GM18909 (cell line): ENCODE results near the gene TNFRSF11A.

Experiments used
- ATAC-seq: cut with Tn5 transposase; IDR thresholded peaks from one replicate; pipeline ENCODE4 v1.9.1; 2021; ENCODE audit warnings: mild to moderate bottlenecking; ENCODE audit not compliant: unreplicated experiment, poor library complexity

Gene TNFRSF11A

DNA sequence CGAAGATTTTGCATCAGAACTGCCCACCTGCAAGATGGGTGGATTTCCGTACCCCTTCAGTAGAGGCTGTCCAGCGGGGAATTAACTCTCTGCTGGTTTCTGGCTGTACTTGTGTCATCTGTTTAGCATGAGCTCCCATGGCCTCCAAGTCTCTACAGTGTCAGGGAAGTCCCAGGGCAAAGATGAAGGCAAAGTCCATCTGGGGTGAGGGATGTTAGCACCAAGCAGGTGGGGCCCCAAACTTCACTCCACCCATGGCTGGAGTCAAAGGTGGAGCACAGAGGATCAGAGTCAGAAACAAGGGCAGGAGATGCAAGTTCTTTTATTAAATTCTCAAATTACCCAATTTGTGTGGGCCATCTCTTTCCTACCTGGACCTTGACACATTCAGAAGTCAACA lies 78.0 kb downstream of the TNFRSF11A start:
- ATAC-seq: no peak

DNA sequence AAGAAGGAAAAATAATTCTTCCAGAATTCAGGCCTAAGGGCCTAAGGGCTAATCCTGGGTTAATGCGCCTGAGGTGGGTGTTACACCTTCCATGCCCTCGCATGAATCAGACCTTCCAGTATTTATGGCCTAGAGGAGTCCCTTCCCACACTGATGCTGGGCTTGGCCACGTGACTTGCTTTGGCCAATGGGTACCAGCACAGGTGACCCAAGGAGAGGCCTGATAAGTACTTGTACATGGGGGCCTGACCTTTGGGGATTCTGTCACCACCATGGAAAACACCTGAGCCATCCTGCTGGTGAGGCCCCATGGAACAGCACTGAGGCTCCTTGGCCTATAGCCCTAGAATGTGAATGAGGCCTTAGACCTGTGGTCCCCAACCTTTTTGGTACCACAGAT lies 79.8 kb downstream of the TNFRSF11A start:
- ATAC-seq: no peak

DNA sequence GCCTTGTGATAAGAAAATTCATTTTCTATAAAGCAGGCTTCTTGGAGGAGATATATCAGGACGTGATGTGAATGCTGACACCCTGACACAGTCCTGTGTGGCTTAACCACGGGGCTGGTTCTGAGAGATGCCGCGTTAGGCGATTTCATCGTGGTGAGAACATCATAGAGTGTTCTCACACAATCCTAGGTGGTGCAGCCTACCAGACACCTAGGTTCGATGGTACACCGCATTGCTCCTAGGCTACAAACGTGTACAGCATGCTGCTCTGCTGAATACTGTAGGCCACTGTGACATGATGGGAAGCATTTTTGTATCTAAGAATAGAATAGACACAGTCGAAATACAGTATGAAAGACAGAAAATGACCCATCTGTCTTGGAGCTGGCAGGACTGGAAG lies 82.5 kb downstream of the TNFRSF11A start:
- no peak for ATAC-seq

DNA sequence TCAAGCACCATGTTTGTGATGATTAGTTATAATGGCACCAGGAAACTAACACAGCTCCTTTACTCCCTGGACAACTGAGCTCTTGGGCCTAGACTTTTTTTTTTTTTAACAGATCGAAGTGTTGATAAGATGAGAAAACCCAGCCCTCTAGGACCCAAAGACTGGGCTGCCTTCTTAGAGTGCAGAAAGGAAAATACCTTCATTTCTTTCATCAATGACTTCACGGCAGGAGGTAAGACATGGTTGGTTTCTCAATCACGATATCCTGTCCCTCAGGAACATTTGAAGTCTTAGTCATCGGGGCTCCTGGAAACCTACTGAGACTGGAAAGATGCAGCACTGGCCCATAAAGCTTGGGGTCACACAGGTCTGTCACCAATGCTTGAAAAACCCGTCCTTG lies 84.7 kb downstream of the TNFRSF11A start:
- ATAC-seq: no peak

DNA sequence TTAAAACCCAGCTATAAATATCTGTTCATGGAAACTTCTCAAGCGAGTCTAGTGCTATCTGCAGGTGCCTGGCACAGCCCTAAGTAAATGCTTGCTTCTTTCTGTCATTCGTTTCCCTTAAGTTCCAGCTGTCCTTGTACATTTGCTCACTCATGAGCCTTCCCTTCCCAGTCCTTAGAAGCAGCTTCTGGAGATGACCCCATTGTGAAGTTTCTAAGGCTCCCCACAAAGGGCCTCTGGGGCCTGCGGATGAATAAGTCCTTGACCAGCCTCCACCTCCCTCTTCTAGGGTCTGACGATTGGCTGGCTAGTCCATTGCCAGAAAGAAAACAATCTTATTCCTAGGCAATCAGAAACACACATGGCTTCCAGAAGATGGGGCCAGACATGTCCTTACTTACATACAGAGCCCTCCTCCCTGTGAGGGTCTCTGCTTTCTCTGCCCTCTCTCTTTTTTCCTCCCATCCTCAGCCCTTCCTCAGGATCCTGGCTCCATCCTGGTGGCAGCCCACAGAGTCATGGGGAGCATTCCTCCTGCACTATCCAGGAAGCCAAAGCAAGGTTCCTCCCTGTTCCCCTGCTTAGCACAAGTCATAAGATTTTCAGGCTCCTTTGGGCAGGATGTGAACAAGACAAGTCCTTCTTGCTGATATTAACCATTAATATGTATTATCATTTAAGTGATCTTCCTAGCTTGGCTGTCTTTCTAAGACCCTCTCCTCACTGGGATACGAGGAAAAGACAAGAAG lies 87.3 kb downstream of the TNFRSF11A start:
- ATAC-seq: no peak

DNA sequence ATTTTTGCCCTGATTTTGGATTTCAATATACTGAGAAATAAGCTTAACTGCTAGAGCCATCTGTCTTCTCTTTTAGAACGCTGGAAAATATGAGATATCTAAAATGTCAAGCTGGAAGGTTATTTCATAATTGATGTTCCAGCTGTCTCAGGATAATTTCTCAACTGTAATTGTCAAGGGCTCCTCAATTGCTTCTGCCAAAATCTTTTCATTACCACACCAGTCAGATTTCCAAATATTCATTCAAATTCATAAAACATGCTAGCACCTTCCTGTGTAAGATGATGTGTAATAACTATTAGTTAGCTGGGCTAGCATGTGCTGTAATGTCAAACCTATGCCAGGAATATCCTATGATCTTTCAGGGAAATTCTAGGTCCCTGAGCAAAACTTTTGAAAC lies 88.1 kb downstream of the TNFRSF11A start:
- no peak for ATAC-seq

DNA sequence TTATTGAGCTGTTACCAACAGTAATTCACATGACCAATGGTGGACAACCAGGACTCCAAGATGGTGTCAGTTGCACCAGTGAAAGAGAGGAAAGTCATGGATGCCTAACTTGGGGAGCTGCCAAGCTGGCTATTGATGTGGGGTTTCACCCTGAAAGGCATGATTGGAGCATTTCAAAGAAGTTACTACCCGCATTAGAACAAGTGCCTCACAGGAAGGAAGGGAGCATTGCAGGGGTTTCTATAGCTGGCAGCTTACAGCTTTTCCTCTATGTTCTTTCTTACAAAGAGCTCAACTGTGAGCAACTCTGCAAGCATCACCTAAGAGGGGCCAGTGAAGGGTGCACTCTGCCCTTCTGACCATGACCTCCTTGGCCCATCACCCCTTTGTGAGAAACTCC lies 93.1 kb downstream of the TNFRSF11A start:
- no peak for ATAC-seq

DNA sequence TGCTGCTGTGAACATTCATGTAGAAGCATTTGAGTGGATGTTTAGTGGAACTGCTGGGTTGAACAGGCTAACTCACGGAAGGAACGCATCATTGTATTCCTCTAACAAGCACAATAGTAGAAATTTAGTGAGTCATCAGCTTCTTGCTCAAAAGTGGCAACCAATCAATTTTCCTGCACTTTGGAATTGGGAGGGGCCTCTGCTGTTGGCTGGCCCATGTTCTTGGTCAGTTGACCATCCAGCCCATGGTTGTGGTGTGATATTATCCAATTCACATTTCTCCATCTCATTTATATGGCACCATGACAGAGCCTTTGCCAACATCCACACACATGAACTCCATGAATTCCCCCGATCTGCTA lies 95.0 kb downstream of the TNFRSF11A start:
- peak; percentile 22 for ATAC-seq

DNA sequence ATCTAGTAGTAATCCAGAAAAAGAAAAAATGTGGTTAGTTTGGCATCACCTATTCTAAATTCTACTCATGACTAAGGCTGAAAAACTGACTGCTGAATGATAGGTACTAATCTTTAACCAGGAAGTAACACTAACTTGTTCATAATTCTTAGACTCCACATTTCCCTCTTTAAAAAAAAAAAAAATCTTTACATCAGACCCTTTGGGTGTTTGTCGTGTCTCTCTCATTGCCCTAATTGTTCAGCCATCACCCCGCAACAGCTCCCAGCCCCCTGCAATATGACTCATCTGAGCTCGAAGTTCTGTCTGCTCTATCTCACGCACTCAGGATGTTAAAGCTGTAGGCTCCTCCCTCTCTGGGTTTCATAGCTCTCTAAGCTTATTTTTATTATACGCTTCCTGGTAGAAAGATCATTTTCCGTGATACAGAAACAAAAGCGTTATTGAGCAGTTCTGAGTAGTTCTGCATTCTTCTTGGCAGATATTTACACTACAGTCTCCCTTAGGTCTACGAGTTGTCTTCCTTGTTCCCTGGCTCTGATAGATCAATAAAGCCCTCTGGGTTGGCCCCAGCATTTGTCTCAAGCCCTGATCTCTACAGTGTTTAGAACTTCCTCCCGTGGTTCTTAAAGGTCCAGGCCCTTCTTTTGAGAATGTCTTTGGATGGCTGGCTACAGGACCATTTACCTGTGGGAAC lies 95.6 kb downstream of the TNFRSF11A start:
- peak; percentile 97 for ATAC-seq

DNA sequence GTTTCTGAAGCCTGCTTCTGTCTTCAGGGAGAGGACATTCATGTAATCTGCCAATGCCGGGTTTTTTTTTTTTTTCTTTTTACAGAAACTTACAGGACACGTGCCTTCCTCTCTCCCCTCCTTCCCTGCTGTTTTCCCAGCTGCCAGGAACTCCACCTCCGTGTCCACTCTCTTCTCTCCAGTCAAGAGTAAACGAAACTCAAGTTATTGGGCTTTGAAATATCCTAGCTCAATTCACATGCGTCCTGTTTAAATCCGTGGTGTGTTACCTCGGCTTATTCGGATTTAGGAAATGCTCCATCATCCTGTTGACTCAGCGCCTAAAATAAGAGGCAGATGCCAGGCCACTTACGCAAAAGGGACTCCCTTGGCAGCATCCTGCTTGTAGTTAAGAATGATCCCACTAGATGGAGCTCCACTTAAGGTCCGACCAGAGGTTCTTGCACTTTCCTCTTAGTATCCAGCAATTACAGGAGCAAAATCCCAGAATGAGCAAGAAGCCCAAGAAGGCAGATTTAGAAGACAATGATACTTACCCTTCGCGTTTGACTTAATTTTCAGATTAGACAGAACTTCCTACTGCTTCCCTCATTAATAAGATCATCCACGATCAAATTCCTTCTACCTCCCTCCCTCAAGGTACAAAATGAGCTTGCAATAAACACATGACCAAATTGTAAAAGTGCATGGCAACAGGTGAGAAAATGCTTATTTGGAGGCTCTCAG lies 100.5 kb downstream of the TNFRSF11A start:
- ATAC-seq: peak; percentile 57

DNA sequence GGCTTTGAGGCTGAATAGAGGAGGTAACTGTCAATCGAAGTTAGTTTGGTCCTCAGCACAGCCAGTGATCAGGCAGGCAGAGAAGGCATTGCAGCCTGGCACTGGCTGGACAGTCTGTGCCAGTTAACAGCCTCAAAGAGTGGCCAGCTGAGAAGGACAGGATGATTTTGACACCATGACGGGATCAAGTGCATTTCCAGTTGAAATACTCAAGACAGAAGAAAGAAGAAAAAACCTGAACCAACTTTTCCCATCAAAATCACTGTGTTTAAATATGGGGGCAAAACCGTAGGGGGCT lies 101.0 kb downstream of the TNFRSF11A start:
- ATAC-seq: no peak

DNA sequence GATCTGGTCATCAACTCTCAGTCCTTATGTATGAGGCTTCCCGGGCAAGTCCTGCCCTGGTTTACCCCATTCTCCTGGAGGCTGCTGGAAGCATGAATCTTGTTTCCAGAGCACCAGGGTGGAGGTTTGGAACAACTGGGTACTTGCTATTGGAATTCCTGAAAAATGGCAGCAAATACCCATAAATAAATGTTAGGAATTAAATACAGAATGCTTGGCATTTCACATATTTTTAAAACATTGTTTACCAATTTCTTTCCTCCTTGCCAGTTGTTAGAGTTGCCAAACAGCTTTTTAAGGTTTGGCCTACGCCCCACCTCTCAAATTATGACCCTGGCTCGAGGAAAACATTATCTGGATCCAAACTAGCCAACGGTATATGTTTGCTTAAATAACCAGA lies 107.1 kb downstream of the TNFRSF11A start:
- ATAC-seq: no peak

DNA sequence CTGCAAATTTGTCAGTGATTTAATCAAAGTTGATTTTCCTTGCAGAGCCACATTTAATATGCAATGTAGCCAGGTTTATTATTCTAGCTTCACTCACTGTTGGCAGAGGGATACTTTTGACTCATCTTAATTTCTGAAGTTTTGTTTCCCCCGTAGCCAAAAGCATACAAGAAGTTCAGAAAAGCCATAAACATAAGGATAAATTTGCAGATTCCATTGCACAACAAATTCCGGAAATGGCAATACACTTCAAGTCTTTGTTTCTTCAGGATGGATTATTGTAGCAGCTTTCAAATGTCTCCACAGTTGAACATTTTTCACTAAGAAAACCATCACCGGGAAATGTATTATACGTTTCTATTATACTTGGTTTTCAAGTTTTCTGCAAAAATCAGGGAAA lies 109.7 kb downstream of the TNFRSF11A start:
- no peak for ATAC-seq

DNA sequence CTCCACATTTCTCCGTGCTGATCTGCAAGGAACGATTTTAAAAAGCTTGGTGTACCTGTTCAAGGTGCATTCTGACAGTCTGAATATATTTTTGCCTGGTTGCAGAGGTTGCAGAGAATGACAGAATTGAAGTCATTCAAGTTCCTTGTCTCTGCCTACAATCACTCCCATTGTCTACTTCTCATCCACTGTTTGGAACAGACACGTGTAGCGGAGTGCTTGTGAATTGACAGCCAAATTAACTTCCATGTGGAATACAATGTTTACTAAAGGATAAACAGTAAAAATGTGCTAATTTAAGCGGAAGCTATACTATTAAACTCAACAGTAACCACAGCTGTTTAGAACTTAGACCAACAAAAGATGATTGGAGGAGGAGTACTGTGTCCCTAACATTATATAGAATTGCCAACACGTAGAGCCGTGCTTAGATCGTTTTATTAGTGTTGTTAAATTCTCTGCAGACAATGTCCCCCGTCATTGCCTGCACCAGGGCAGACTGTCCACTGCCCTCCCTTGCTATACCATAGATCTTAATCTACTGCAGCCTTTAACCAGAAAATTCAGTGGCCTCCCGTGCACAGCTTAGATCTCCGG lies 110.4 kb downstream of the TNFRSF11A start:
- ATAC-seq: no peak

DNA sequence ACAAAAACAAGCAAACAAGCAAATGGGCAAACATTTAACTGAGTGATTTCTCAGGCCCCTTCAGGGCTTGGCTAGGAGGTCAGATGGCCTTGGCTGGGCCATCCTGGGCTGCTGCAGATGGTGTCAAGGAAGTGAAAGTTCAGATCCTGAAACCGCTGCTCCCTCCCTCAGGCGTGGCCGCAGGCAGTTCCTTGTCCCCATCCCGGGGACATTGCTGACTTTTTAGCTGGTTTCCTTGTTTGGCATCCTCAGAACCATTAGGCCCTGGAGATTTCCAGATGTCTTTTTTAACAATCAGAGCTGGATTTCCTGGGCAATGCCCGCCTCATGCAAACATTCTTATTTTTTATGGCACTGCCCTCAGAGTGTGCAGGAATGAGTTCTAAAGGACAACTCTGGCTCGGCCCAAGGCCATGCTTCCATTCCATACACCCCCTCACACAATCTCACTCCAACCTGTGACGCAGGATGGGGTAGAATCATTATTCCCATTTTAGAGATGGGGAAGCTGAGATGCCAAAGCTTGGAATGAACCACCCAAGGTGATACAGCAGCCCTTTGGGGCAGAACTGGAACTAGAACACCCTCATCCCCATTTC lies 111.6 kb downstream of the TNFRSF11A start:
- no peak for ATAC-seq

DNA sequence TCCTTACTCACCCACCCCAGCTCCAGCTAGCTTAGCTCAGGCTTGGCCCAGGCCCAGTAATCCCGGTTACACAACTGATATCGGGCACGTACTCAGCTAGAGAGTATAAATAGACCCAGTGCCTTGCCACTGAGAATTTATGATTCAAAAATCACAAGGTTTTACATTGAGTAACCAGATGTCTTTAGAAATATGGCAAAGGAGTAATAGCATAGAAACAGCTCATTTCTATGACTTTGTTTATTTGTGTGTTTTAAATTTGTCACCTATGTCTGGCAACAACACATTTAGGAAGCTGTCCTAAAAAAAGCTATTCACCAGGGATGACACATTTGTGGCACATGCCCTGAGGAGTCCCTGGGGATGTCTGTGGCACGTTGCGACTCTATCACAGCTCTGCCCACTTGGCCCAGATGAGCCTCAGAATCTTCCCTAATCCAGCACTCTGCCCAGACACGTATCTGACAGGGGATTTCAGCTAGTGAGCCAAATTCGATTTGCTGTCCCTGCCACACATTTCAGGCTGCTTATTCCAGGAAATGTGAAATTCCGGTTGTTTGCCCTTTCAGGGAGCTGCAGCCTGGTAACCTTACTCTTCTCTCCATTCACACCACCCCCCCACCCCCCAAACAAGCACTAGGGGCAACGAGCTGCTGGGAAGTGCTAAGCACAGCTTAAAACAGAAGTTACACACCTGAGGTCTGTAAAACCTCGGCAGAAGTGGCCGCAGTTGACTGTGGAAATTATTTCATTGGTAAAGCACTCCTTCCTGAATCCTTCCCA lies 112.3 kb downstream of the TNFRSF11A start:
- ATAC-seq: peak; percentile 72

DNA sequence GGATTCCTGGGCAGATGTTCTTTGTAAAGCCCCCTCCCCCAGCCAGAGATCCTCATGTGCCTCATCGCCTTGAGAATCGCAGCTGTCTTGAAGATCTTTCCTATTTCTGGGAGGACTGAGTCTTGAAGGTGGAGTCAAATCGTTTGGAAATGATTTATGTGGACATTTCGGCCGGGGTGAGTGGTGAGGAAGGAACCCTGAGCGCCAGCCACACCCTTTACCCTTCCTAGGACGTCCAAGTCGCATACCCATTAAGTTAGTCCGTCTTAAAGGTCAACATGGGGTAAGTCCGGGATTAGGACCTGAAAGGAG lies 112.9 kb downstream of the TNFRSF11A start:
- no peak for ATAC-seq

DNA sequence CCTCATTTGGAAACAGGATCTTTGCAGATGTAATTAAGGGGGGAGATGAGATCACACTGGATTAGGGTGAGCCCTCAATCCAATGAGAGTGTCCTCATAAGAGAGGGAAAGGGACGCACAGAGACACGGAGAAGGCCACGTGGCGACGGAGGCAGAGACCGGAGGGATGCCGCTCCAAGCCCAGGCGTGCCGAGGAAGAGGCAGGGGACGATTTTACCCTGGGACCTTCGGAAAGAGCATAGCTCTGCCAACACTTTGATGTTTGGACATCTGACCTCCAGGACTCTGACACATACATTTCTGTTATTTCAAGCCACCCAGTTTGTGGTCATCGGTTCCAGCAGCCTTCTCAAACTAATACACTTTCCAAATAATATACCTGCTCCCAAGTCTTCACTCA lies 113.3 kb downstream of the TNFRSF11A start:
- ATAC-seq: no peak

DNA sequence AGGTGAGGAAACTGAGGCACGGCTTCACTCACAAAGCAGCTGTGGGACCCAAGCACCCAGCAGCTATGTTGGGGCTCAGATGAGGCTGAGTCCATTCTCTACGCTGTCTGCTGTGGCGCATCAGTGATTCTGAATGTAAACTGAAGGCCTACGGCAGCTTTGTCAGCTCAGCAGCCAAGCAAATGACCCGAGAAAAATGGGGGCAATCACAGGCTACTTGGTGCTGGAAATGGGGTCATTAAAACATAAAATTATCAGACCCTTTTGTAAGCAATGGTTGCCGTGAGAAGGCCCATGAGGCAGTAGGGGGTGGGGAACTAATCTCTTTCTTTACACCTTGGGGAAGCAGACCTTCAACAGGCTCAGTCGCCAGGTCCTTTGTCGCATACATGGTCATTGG lies 113.8 kb downstream of the TNFRSF11A start:
- no peak for ATAC-seq
